H1 (cell line): Measurements from ENCODE around the gene SHROOM2. TPM values are rescaled to one million over a fixed set of nuclear protein-coding genes. Genes with fewer than 3 reads are reported as not detected.

Source experiments
- CTCF ChIA-PET: fragments of 300-600 bp; sonication (Branson Sonifier 250); formaldehyde crosslinking; loops from one replicate; lab custom pipeline; 2021; ENCODE audit not compliant: partially characterized antibody; lab: Charles Lee
- POLR2A ChIA-PET: fragments of 300-600 bp; sonication (Branson Sonifier 250); formaldehyde crosslinking; loops from one replicate; lab custom pipeline; 2021; ENCODE audit warnings: inconsistent platforms; ENCODE audit not compliant: partially characterized antibody; lab: Charles Lee
- DNase-seq, 2 experiments: peaks; one replicate each; pipeline versions ENCODE4 v3.0.0 to v3.0.0-alpha.2; 2010 to 2022; ENCODE audit warnings: low spot score in 2 of 2, low read depth in 1 of 2, mixed read lengths in 1 of 2
- FAIRE-seq: peaks from 2 replicates; lab custom pipeline; 2011; peaks lifted over from hg19 to GRCh38; lab: Jason Lieb, UNC
- H2AFZ ChIP-seq: 2 replicates; pipeline ENCODE4 v1.8.1; 2012; ENCODE audit warnings: low read length, inconsistent platforms
- H2AK5ac ChIP-seq: 2 replicates; pipeline ENCODE4 v1.6.1; 2013; ENCODE audit warnings: low read depth, low read length
- H2BK120ac ChIP-seq: replicated peaks from 2 replicates; pipeline ENCODE3; 2013; ENCODE audit warnings: low read depth, low read length, inconsistent platforms
- H2BK12ac ChIP-seq: 2 replicates; pipeline ENCODE4 v1.6.1; 2013; ENCODE audit warnings: low read depth, low read length
- H2BK15ac ChIP-seq: 2 replicates; pipeline ENCODE4 v1.6.1; 2013; ENCODE audit warnings: low read length
- H2BK20ac ChIP-seq: 2 replicates; pipeline ENCODE4 v1.6.1; 2013; ENCODE audit warnings: low read length
- H2BK5ac ChIP-seq: 2 replicates; pipeline ENCODE4 v1.6.1; 2013; ENCODE audit warnings: low read depth, low read length
- H3K14ac ChIP-seq: 2 replicates; pipeline ENCODE4 v1.6.1; 2013; ENCODE audit warnings: inconsistent platforms; ENCODE audit not compliant: insufficient read length
- H3K18ac ChIP-seq: 2 replicates; pipeline ENCODE4 v1.6.1; 2013; ENCODE audit warnings: low read length; ENCODE audit errors: extremely low read depth
- H3K23ac ChIP-seq: 2 replicates; pipeline ENCODE4 v1.6.1; 2013; ENCODE audit warnings: inconsistent platforms; ENCODE audit not compliant: insufficient read length
- H3K23me2 ChIP-seq: 2 replicates; pipeline ENCODE4 v1.6.1; 2013; ENCODE audit warnings: low read depth, low read length
- H3K27ac ChIP-seq: 2 replicates; pipeline ENCODE4 v1.6.1; 2011; ENCODE audit warnings: low read depth, low read length, inconsistent platforms
- H3K27me3 ChIP-seq, 4 experiments: replicated peaks in 1 of 4; 1 replicate in 1 of 4; 2 replicates in 3 of 4; pipeline versions ENCODE4 v1.6.1 to v1.8.1; 2011 to 2013; ENCODE audit warnings: low read length in 3 of 4, mild to moderate bottlenecking in 3 of 4, inconsistent platforms in 2 of 4, mixed read lengths in 2 of 4, moderate library complexity in 1 of 4; ENCODE audit not compliant: control insufficient read depth in 3 of 4, insufficient read depth in 3 of 4; ENCODE audit errors: extremely low read depth in 1 of 4
- H3K36me3 ChIP-seq, 4 experiments: 2 replicates each; pipeline versions ENCODE4 v1.6.1 to v1.8.1; 2011 to 2013; ENCODE audit warnings: mild to moderate bottlenecking in 4 of 4, low read length in 3 of 4, moderate library complexity in 2 of 4, control low read depth in 1 of 4, inconsistent platforms in 1 of 4; ENCODE audit not compliant: insufficient read depth in 4 of 4, control insufficient read depth in 2 of 4
- H3K4ac ChIP-seq: replicated peaks from 2 replicates; pipeline ENCODE3; 2013; ENCODE audit warnings: low read length, low read depth, mixed read lengths, inconsistent platforms; ENCODE audit not compliant: insufficient read length
- H3K4me1 ChIP-seq, 4 experiments: replicated peaks in 1 of 4; 1 replicate in 1 of 4; 2 replicates in 3 of 4; pipeline versions ENCODE4 v1.6.1 to v1.8.1; 2011 to 2013; ENCODE audit warnings: low read length in 3 of 4, inconsistent platforms in 2 of 4, mixed read lengths in 1 of 4; ENCODE audit not compliant: insufficient read depth in 4 of 4, control insufficient read depth in 3 of 4
- H3K4me2 ChIP-seq, 2 experiments: 2 replicates each; pipeline versions ENCODE4 v1.6.1 to v1.8.1; 2011 to 2013; ENCODE audit warnings: low read depth in 2 of 2, low read length in 2 of 2, control low read depth in 1 of 2, inconsistent platforms in 1 of 2, mild to moderate bottlenecking in 1 of 2; ENCODE audit not compliant: insufficient read depth in 1 of 2
- H3K4me3 ChIP-seq, 4 experiments: fragments of 200-600, 300-600 bp in 1 of 4; sonication (generic), shearing (Covaris generic), sonication (Bioruptor Twin) in 1 of 4; 2 replicates each; pipeline versions ENCODE4 v1.5.1 to v1.8.1; 2011 to 2016; ENCODE audit warnings: low read length in 4 of 4, low read depth in 3 of 4, control low read depth in 2 of 4, inconsistent platforms in 2 of 4, mild to moderate bottlenecking in 2 of 4, mixed read lengths in 1 of 4, moderate library complexity in 1 of 4; ENCODE audit not compliant: insufficient read depth in 2 of 4; ENCODE audit errors: extremely low read depth in 1 of 4
- H3K56ac ChIP-seq: replicated peaks from 2 replicates; pipeline ENCODE3; 2013; ENCODE audit warnings: low read depth, mild to moderate bottlenecking, mixed read lengths, low read length, inconsistent platforms; ENCODE audit not compliant: insufficient read length
- H3K79me1 ChIP-seq: 2 replicates; pipeline ENCODE4 v1.6.1; 2013; ENCODE audit warnings: low read depth, low read length, control low read depth
- H3K79me2 ChIP-seq, 2 experiments: 2 replicates each; pipeline versions ENCODE4 v1.6.1 to v1.8.1; 2012 to 2013; ENCODE audit warnings: low read length in 2 of 2, mild to moderate bottlenecking in 2 of 2, inconsistent platforms in 1 of 2; ENCODE audit not compliant: insufficient read depth in 2 of 2, control insufficient read depth in 1 of 2
- H3K9ac ChIP-seq, 4 experiments: replicated peaks in 1 of 4; 1 replicate in 1 of 4; 2 replicates in 3 of 4; pipeline versions ENCODE4 v1.6.1 to v1.8.1; 2011 to 2013; ENCODE audit warnings: low read depth in 3 of 4, low read length in 3 of 4, control low read depth in 2 of 4, mild to moderate bottlenecking in 2 of 4, moderate library complexity in 2 of 4, inconsistent platforms in 1 of 4; ENCODE audit errors: extremely low read depth in 1 of 4
- H3K9me3 ChIP-seq, 2 experiments: 2 replicates each; pipeline versions ENCODE4 v1.6.1 to v1.8.1; 2012 to 2013; ENCODE audit warnings: mild to moderate bottlenecking in 2 of 2, moderate library complexity in 2 of 2, control low read depth in 1 of 2, inconsistent platforms in 1 of 2, low read depth in 1 of 2, low read length in 1 of 2, mixed read lengths in 1 of 2; ENCODE audit not compliant: insufficient read depth in 2 of 2
- H4K20me1 ChIP-seq, 2 experiments: replicated peaks in 1 of 2; 2 replicates each; pipeline versions ENCODE3 to v1.8.1; 2011 to 2013; ENCODE audit warnings: inconsistent platforms in 2 of 2, low read length in 2 of 2, mild to moderate bottlenecking in 1 of 2; ENCODE audit not compliant: insufficient read depth in 2 of 2, control insufficient read depth in 1 of 2
- H4K5ac ChIP-seq: 2 replicates; pipeline ENCODE4 v1.6.1; 2013; ENCODE audit warnings: low read length, low read depth, mixed read lengths, inconsistent platforms; ENCODE audit not compliant: insufficient read length
- H4K8ac ChIP-seq: 2 replicates; pipeline ENCODE4 v1.8.0; 2013; ENCODE audit warnings: mild to moderate bottlenecking, moderate library complexity, low read length, inconsistent platforms; ENCODE audit not compliant: insufficient read depth; ENCODE audit errors: extremely low read depth
- H4K91ac ChIP-seq: replicated peaks from 2 replicates; pipeline ENCODE3; 2013; ENCODE audit warnings: low read length, mixed read lengths, inconsistent platforms; ENCODE audit not compliant: insufficient read length
- CBX5 ChIP-seq: fragments of 300-800, 300-1000 bp; sonication (generic); IDR thresholded peaks from 2 replicates; pipeline ENCODE4 v1.7.1; 2016; ENCODE audit warnings: antibody characterized with exemption, low read length, low read depth
- CEBPB ChIP-seq: IDR thresholded peaks from 2 replicates; pipeline ENCODE4 v1.6.1; 2012; ENCODE audit warnings: low read depth, low read length
- CREB1 ChIP-seq: IDR thresholded peaks from 2 replicates; pipeline ENCODE4 v1.6.1; 2012; ENCODE audit warnings: inconsistent platforms
- MAFK ChIP-seq: IDR thresholded peaks from 2 replicates; pipeline ENCODE4 v1.6.1; 2012; ENCODE audit warnings: low read depth, mild to moderate bottlenecking, improper control_type of control experiment, low read length
- NANOG ChIP-seq: IDR thresholded peaks from 2 replicates; pipeline ENCODE4 v1.6.1; 2011; ENCODE audit warnings: low read length, low read depth, mild to moderate bottlenecking, inconsistent platforms; ENCODE audit not compliant: insufficient read depth, poor library complexity, severe bottlenecking
- SIRT6 ChIP-seq: IDR thresholded peaks from one replicate; pipeline ENCODE4 v1.7.1; 2012; ENCODE audit warnings: low read length, inconsistent platforms
- WGBS, 2 experiments: shearing (Covaris generic) in 1 of 2; methylation state at CpG; one replicate each; pipeline versions ENCODE4 v1.1.6 to v1.1.7; 2013 to 2015; ENCODE audit warnings: low lambda C conversion rate in 2 of 2, mixed read lengths in 2 of 2, inconsistent platforms in 1 of 2, low coverage in 1 of 2, missing lambda C conversion rate in 1 of 2; ENCODE audit not compliant: insufficient replicate concordance in 2 of 2, insufficient coverage in 1 of 2, insufficient read length in 1 of 2; ENCODE audit errors: extremely low coverage in 1 of 2, missing lambda C conversion rate in 1 of 2; 5-methylcytosine and 5-hydroxymethylcytosine counted together
- polyA plus RNA-seq, 7 experiments: library from polyadenylated mRNA; depleted of rRNA in 3 of 7; stranded (reverse) in 5 of 7; unstranded in 2 of 7; fragments of >200 nt in 5 of 7; fragments of 200-250 nt in 2 of 7; gene quantifications; 1 replicate in 5 of 7; 2 replicates in 1 of 7; 4 replicates in 1 of 7; pipeline versions ENCODE4 v1.2.1 to v1.2.3, GENCODE V29; 2011 to 2013; ENCODE audit warnings: missing spikeins in 2 of 7, mixed read lengths in 2 of 7
- total RNA-seq: library from RNA; stranded (reverse); fragmentation: NEBNext Ultra II Directional; extraction: Animal tissue kit (Norgen Biotek cat#: 25700); gene quantifications from 2 replicates; pipeline ENCODE4 v1.2.1, GENCODE V29; 2021
- TF ChIP-seq, protein P1 (sequence below): IDR thresholded peaks from 2 replicates; pipeline ENCODE4 v1.6.1; 2012; ENCODE audit warnings: low read length, inconsistent platforms

The SHROOM2 gene
- total and polyA plus RNA-seq, 2 of the 8 experiments (the other 6 are each of a cell fraction or from before 2014, with no cell fraction given) = 3.4 to 14.2 TPM

DNA sequence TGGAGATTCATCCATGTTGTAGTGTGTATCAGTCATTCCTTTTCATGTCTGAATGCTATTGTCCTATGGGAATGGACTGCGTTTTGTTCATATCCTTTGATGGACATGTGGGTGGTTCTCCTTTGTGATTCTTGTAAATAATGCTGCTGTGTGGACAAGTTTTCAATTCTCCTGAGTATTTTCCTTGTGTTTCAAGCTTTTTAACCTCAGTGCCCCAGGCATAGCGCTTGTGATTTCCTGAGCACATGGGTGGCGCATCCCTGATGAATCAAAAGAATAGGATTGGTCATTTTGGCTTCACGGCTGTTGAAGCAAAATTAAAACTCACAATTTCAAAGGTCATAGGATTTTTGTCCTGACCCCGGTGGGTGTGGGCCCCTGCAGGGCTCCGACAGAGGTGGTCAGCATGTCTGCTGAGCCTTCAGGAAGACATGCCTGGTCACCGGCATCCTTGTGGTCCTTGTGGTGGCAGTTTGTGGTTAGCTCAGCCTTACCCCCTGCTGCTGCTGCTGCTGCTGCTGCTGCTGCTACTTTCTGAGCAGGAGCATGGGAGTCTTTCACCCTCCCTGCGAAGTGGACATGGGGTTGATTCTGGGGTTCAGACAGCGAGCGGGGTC is 30.0 kb downstream of the SHROOM2 start:
- H3K79me2 ChIP-seq = peaks cover 0 to 21% of the 10 kb centered on the region in 2 experiments; a peak in 2 of 4 replicates
- CTCF ChIA-PET = no interaction called here
- H4K5ac ChIP-seq = no peak overlapping the region
- no peak overlapping the region for H3K9ac ChIP-seq
- H2AK5ac ChIP-seq = no peak overlapping the region
- H3K9me3 ChIP-seq = no peaks in the 10 kb centered on the region
- H2AFZ ChIP-seq = no peak overlapping the region
- DNase-seq (no peak), FAIRE-seq (no peak)
- H2BK120ac ChIP-seq = no peak overlapping the region
- H2BK5ac ChIP-seq = no peak overlapping the region
- H3K36me3 ChIP-seq = no peaks in the 10 kb centered on the region
- peaks cover 3% of the 10 kb centered on the region for H3K79me1 ChIP-seq
- WGBS, 2 experiments = 89% methylated on average over 10 of the region's 10 CpGs; no CpG with 5 or more reads in 1 of the 2 experiments
- H4K91ac ChIP-seq = no peak overlapping the region
- H2BK12ac ChIP-seq = no peak overlapping the region
- no peak overlapping the region; the same call in 1 of the 2 replicates for H4K8ac ChIP-seq
- H3K14ac ChIP-seq = no peak overlapping the region
- no peak overlapping the region for H3K4ac ChIP-seq
- no peaks in the 10 kb centered on the region for H4K20me1 ChIP-seq
- H3K4me1 ChIP-seq = peaks cover 0 to 4% (median 2%) of the 10 kb centered on the region in 4 experiments; a peak in 4 of 7 replicates
- no peaks in the 10 kb centered on the region for H3K23me2 ChIP-seq
- H3K56ac ChIP-seq = no peak overlapping the region
- H3K4me3 ChIP-seq = no peak overlapping the region
- POLR2A ChIA-PET = no interaction called here
- H2BK15ac ChIP-seq = no peak overlapping the region
- no peak overlapping the region for H3K4me2 ChIP-seq
- H3K27me3 ChIP-seq = no peaks in the 10 kb centered on the region
- H3K27ac ChIP-seq = no peak overlapping the region
- no peak overlapping the region for H2BK20ac ChIP-seq
- no peak overlapping the region for H3K23ac ChIP-seq
- H3K18ac ChIP-seq = no peak overlapping the region
- TF ChIP-seq SIRT6 (no peak), CEBPB (no peak), MAFK (no peak), CREB1 (no peak), NANOG (no peak), CBX5 (no peak)
- TF ChIP-seq, protein P1, sequence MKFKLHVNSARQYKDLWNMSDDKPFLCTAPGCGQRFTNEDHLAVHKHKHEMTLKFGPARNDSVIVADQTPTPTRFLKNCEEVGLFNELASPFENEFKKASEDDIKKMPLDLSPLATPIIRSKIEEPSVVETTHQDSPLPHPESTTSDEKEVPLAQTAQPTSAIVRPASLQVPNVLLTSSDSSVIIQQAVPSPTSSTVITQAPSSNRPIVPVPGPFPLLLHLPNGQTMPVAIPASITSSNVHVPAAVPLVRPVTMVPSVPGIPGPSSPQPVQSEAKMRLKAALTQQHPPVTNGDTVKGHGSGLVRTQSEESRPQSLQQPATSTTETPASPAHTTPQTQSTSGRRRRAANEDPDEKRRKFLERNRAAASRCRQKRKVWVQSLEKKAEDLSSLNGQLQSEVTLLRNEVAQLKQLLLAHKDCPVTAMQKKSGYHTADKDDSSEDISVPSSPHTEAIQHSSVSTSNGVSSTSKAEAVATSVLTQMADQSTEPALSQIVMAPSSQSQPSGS = no peak
